LNCaP clone FGC (cell line): Measurements from ENCODE around the gene ERCC5.
A peak's percentile ranks its signal among the peaks of the same experiment; 100 is the strongest.

Source experiments
- DNase-seq: peaks from one replicate; pipeline ENCODE4 v3.0.0-alpha.2; 2011; ENCODE audit warnings: low read depth
- H3K4me3 ChIP-seq: 2 replicates; pipeline ENCODE4 v1.5.1; 2011; ENCODE audit warnings: mild to moderate bottlenecking, low read depth, low read length, control low read depth
- CTCF ChIP-seq: IDR thresholded peaks from 2 replicates; pipeline ENCODE4 v1.5.1; 2012; ENCODE audit warnings: mild to moderate bottlenecking; ENCODE audit not compliant: control insufficient read depth, insufficient read depth; ENCODE audit errors: extremely low read depth

ERCC5 gene

GRCh38 chr13:102845630-102846260 is at the start of gene ERCC5:
ERCC5 (plus strand) TSS chr13:102846032; CDS start chr13:102846267, 235 bp downstream.
- DNase-seq, result peak; percentile 86
- TF ChIP-seq CTCF, result peak; percentile 42
- peak within 1 kb of the TSS; percentile 93 for H3K4me3 ChIP-seq

GRCh38 chr13:102798581-102799425 is 47.0 kb upstream of the ERCC5 start, which contains the start of the genes BIVM and POGLUT2:
BIVM (plus strand) TSS chr13:102799119; CDS start chr13:102807268, 8,149 bp downstream.
POGLUT2 (minus strand) TSS chr13:102798976; CDS start chr13:102798670, 306 bp downstream.
- peak; percentile 80 for DNase-seq
- TF ChIP-seq CTCF, result no peak
- peak within 1 kb of the TSS; percentile 71 for H3K4me3 ChIP-seq

GRCh38 chr13:102799426-102800144 is 46.2 kb upstream of the ERCC5 start:
- no peak for TF ChIP-seq CTCF
- H3K4me3 ChIP-seq, result peak overlapping the region; percentile 71
- no peak for DNase-seq

- no peak for DNase-seq
Measured at GRCh38 chr13:102800145-102801041, 45.4 kb upstream of the ERCC5 start.

GRCh38 chr13:102805680-102806079 is 40.2 kb upstream of the ERCC5 start:
- DNase-seq, result no peak
- no peak for TF ChIP-seq CTCF
- no peak overlapping the region for H3K4me3 ChIP-seq

More at GRCh38 chr13:102800145-102801041, 45.4 kb upstream of the ERCC5 start:
- TF ChIP-seq CTCF, result peak; percentile 69
- H3K4me3 ChIP-seq, result peak overlapping the region; percentile 71

GRCh38 chr13:102807699-102808098 is 38.1 kb upstream of the ERCC5 start:
- DNase-seq, result no peak
- H3K4me3 ChIP-seq, result no peak overlapping the region
- no peak for TF ChIP-seq CTCF
